Activated CD8-positive, alpha-beta memory T cell treated with anti-CD3 and anti-CD28 coated beads for 36 hours (primary cell): ENCODE results near the gene PRF1. TPM values are rescaled to one million over a fixed set of nuclear protein-coding genes. Genes with fewer than 3 reads are reported as not detected.
"Not testable (repeated sequence)": the region's sequence is repeated elsewhere in the genome, so short reads cannot be mapped to it uniquely, and the experiment has no call there.

ENCODE experiments used
- CTCF ChIA-PET: fragments of 350-600 bp; sonication (Branson Sonifier 250); formaldehyde crosslinking; loops from one replicate; lab custom pipeline; 2021; ENCODE audit warnings: antibody characterized with exemption; lab: Charles Lee
- POLR2A ChIA-PET: fragments of 350-600 bp; sonication (Branson Sonifier 250); formaldehyde crosslinking; loops from one replicate; lab custom pipeline; 2021; ENCODE audit warnings: antibody characterized with exemption; lab: Charles Lee
- total RNA-seq, 2 experiments: library from RNA; stranded (reverse); gene quantifications; one replicate each; pipeline ENCODE4 v1.2.3, GENCODE V29; 2021

PRF1 gene
- 100 to 1,000 TPM; 142 to 149 TPM for total RNA-seq

DNA sequence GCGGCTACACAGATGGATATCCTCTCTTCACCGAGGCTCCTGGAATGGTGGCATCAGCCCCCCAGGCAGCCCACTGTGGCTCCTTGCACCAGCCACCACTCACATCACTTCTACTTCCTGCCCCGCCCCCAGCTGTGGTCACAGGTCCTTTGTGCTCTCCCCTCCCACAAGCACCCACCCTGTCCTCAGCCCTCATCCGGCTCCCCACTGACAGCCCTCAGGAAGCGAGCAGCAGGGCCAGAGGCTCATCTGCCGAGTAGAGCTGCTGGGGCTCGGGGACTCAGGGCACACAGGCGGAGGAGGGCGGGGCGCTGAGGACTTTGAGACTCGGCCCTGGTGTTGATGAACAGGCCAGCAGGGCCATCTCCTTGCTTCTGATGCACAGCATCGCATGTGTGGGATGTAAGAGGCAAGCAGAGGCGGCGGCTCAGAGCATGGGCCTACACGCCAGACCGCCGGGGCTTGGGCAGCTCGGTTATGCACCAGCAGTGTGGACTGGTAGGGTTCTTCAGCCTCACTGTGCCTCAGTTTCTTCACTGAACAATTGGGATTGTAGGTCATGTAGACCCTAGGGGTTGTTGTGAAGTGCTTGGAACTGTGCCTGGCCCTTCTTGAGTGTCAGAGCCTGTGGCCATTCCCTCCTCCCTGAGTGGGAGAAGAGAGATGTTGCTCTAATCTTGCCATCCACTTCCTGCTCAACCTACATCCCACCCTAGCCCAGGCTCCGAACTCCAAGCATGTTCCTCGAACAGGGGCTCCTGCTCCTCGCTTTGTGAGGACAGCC lies at the start of gene PRF1:
TSS of gene PRF1 (minus strand) at position 77 of the 784 bp plus-strand sequence. CDS start 1,839 bp downstream, outside the sequence.
- POLR2A ChIA-PET, result interaction anchor here (1.0 to 1.4 kb wide), 4 partner anchors 11 to 44 kb away, joined by 3 to 10 read pairs (median 4); no protein-coding TSS in a partner anchor
- CTCF ChIA-PET, result interaction anchor here (1.1 to 1.4 kb wide), 2 partner anchors 44 to 156 kb away, joined by 4 read pairs; no protein-coding TSS in a partner anchor

DNA sequence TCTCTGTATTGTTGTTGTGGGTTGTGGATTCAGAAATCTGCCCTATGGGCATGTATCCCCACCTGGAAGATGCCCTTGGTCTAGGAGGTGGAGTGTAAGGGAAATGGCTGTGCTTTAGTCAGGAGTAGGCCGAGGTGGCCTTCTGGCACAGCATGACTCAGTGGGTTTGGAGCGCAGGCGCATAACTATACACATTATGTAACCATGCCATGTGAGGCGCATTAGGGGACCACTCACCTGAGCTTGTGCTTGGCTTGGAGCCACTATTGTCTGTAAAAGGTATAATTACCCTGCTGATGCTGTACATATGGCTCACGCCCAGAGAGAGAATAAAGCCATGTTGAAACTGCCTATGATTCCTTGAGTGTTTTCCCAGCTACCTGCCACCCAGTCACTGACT lies 49.1 kb upstream of the PRF1 start:
- ChIA-PET CTCF (interaction anchor here (1.2 kb wide), 1 partner anchor 101 kb away, joined by 3 read pairs; no protein-coding TSS in a partner anchor), POLR2A (no interaction called here)

DNA sequence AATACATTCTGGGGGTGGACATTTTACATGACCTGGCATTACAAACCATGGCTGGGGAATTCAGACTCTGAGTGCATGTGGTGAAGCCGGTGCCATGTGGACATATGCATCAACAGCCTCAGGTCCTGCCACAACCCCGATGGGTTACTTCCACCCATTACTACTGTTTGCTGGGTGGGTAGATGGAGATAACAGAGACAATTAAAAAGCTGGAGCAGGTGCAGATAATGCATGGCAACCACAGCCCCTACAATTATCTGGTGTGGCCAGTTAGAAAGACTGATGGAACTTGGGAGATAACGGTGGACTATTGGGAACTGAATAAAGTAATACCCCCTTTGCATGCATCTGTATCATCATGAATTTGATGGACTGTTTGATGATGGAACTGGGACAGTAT lies 48.2 kb upstream of the PRF1 start:
- ChIA-PET POLR2A (no interaction called here), CTCF (no interaction called here)

DNA sequence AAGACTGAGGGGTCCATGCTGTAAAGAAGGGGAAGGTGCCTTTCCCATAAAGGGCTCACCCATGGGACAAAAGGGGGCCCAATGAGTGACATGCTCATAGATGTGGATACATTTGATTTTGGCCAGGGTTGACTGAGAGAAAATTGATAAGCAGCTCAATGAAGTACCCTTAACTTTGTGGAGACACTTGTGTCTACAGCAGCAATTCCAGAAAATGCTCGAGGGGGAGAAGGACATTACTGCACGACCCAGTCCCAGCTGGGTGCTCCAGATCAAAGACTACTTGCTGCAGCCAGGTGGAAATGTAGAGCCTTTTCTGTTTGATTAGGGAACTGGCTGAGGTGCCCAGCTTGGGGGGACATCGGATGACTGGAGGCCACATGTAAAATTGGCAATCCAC lies 47.6 kb upstream of the PRF1 start:
- CTCF ChIA-PET, result no interaction called here
- POLR2A ChIA-PET, result no interaction called here

DNA sequence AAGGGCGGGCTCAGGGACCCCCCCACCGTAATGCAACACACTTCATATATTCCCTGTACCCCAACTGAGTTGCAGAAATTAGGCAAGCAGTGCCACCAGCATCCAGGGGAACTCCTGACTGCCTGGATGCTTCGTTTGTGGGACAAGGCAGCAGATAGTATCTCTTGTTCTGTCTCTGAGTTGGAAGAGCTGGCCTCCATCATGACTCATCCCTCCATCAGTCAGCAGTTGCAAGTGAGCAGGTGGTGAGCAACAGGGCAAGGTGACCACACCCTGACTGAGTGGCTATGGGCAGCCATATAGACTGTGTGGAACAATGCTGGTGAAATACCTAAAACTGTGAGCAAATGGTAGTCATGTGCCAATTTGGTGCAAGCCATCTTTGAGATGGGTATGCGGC lies 47.0 kb upstream of the PRF1 start:
- ChIA-PET CTCF (no interaction called here), POLR2A (no interaction called here)

DNA sequence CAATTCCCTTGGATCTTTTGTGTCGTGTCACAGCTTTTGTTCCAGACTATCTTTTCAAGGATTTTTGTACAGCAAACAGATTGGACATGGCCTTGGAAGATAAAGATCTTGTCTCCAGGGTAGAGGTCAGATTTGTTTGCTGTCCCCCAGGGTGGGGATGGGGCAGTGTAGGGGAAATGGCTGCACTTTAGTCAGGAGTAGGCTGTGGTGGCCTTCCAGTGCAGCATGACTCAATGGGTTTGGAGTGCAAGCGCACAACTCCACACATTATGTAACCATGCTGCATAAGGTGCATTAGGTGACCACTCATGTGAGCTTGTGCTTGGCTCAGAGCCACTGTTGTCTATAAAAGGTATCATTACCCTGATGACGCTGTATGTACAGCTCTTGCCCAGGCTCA lies 45.9 kb upstream of the PRF1 start:
- CTCF ChIA-PET, result no interaction called here
- POLR2A ChIA-PET, result interaction anchor here (0.6 kb wide), 1 partner anchor 687 kb away, joined by 5 read pairs; no protein-coding TSS in a partner anchor

DNA sequence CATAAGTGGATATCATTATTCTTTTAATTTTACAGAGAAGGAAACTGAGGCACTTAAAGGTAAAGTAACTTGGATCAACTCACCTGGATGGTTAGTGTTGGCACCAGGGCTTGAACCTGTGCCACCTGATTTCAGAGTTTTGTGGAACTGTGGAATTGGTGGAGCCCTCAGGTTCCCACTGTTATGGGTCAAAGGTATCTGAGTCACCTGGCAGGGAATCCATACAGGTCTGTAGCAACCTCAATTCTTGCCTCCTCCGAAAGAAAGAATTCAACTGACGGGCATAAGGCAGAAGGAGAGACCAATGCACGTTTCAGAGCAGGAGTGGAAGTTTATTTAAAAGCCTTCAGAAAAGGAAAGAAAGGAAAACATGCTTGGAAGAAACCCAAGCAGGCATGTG lies 44.5 kb upstream of the PRF1 start:
- POLR2A ChIA-PET, result no interaction called here

DNA sequence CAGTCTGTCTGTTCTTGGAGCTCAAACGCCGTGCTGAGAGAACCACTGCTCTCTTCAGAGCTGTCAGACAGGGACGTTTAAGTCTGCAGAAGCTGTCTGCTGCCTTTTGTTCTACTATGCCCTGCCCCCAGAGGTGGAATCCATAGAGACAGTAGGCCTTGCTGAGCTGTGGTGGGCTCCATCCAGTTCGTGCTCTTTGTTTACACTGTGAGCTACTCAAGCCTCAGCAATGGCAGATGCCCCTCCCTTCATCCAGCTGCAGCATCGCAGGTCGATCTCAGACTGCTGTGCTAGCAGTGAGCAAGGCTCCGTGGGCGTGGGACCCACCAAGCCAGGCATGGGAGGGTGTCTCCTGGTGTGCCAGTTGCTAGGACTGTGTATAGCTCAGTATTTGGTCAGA lies 42.4 kb upstream of the PRF1 start:
- POLR2A ChIA-PET, CTCF ChIA-PET: not testable (repeated sequence)

More for the DNA sequence above, 44.5 kb upstream of the PRF1 start:
- CTCF ChIA-PET, result no interaction called here

DNA sequence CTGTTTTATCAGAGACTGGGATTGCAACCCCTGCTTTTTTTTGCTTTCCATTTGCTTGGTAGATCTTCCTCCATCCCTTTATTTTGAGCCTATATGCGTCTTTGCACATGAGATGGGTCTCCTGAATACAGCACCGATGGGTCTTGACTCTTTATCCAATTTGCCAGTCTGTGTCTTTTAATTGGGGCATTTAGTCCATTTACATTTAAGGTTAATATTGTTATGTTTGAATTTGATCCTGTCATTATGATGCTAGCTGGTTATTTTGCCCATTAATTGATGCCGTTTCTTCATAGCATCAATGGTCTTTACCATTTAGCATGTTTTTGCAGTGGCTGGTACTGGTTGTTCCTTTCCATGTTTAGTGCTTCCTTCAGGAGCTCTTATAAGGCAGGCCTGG lies 40.7 kb upstream of the PRF1 start:
- CTCF ChIA-PET, POLR2A ChIA-PET: not testable (repeated sequence)

DNA sequence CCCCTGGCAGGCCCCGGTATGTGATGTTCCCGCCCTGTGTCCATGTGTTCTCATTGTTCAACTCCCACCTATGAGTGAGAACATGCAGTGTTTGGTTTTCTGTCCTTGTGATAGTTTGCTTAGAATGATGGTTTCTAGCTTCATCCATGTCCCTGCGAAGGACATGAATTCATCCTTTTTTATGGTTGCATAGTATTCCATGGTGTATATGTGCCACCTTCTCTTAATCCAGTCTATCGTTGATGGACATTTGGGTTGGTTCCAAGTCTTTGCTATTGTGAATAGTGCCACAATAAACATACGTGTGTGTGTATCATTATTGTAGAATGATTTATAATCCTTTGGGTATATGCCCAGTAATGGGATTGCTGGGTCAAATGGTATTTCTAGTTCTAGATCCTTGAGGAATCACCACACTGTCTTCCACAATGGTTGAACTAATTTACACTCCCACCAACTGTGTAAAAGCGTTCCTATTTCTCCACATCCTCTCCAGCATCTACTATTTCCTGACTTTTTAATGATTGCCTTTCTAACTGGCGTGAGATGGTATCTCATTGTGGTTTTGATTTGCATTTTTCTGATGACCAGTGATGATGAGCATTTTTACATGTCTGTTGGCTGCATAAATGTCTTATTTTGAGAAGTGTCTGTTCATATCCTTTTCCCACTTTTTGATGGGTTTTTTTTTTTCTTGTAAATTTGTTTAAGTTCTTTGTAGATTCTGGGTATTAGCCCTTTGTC lies 37.3 kb upstream of the PRF1 start:
- POLR2A ChIA-PET, CTCF ChIA-PET: not testable (repeated sequence)

DNA sequence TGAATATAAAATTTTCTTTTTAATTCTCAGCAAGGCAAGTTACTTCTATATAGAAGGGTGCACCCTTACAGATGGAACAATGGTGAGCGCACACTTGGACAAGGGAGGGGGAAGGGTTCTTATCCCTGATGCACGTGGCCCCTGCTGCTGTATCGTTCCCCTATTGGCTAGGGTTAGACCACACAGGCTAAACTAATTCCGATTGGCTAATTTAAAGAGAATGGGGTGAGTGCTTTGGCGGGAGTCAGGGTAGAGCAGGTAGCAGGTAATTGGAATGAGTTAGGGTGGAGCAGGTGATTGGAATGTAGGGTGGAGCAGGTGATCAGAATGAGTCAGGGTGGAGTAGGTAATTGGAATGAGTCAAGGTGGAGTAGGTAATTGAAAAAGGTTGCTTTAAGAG lies 32.0 kb upstream of the PRF1 start:
- CTCF ChIA-PET, POLR2A ChIA-PET: not testable (repeated sequence)

DNA sequence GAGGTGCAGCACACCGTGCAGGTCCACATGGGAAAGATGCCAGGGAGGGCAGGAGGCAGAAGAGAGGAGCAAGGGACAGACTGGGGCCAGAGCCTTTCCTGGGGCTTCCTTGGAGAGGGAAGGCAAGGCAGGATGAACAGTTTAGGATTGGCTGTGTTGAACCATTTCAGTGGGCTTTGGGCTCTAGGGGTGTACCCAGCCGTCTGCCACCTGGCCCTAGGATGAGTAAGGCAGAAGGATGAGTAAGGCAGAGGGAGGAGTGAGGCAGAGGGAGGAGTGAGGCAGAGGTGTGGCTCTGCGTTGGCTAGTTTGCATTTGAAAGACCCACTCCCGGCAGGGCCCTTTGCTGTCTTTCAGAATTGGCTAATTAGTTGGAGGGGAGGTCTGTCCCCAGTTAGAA lies 31.5 kb upstream of the PRF1 start:
- CTCF ChIA-PET, result no interaction called here
- POLR2A ChIA-PET, result no interaction called here

DNA sequence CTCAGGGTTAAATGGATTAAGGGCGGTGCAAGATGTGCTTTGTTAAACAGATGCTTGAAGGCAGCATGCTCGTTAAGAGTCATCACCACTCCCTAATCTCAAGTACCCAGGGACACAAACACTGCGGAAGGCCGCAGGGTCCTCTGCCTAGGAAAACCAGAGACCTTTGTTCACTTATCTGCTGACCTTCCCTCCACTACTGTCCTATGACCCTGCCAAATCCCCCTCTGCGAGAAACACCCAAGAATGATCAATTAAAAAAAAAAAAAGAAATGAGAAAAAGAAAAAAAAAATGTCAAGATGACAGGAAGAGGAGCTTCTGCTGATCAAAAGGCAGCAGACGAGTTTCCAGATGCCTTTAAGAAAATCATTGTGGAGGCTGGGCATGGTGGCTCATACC lies 29.2 kb upstream of the PRF1 start:
- CTCF ChIA-PET, POLR2A ChIA-PET: not testable (repeated sequence)

DNA sequence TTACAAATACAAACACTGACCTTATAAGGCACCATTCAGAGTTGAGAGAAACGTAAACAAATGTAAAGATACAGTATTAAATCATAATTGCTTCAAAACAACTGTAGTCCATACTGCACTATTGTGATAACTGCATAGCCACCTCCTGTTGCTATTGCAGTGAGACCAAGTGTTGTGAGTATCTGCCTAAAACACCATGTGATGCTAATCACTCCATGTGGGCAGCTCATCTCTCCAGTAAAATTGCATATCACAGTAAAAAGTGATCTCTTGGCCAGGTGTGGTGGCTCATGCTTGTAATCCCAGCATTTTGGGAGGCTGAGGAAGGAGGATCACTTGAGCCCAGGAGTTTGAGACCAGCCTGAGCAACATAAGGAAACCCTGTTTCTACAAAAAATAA lies 26.8 kb upstream of the PRF1 start:
- CTCF ChIA-PET, result no interaction called here
- POLR2A ChIA-PET, result interaction anchor here (0.6 kb wide), 1 partner anchor 48 kb away, joined by 7 read pairs; no protein-coding TSS in a partner anchor

DNA sequence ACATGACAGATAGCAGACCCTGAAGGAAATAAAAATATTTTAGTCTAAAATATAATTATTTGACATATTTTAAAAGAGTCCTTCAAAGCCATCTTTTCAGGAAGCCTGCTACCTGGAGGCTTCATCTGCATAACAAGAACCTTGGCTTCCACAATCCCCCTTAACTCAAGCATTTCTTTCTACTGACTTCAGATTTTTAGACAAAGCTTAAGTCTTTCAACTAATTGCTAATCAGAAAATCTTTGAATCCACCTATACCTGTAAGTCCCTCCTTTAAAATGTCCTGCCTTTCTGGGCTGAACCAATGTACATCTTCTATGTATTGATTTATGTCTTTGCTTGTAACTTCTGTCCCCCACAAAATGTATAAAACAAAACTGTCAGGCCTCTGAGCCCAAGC lies 23.5 kb upstream of the PRF1 start:
- ChIA-PET POLR2A (no interaction called here), CTCF (no interaction called here)

DNA sequence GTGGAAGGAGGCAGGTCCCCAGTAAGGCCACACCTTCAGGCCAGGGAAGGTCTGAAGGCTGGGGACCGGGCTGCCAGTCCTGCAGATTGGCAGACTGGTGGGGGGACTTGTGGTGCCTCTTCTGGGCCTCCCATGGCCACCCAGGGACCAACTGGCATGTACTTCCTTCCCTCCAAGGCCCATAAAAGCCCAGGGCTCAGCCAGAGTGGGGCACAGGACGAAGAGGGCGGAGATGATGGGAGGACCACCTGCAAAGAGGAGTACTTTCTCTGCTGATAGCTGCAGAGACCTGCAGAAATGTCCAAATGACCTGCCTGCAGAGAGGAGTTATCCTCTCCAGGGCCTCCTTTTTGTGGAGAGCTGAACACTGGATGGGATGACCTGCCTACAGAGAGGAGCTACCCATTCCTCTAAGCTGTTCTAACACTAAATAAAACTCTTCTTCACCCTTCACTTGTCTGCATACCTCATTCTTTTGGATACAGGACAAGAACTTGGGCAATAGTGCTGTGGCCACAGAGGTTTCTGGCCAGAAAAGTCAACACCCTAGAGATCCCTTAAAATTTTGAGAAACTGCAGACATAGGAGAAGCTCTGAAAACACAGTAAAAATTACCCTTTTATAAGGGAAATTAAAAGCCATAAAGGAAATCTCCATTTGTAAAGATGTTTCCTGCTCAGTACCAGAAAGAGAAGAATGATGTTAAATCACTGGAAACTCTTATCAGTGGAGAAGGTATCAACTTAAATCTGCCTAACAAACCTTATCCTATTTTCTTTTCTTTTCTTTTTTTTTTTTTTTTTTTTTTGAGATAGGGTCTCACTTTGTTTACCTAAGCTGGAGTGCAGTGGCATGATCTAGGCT lies 20.7 kb upstream of the PRF1 start:
- ChIA-PET CTCF (interaction anchor here (0.6 kb wide), 1 partner anchor 24 kb away, joined by 3 read pairs; no protein-coding TSS in a partner anchor), POLR2A (no interaction called here)

DNA sequence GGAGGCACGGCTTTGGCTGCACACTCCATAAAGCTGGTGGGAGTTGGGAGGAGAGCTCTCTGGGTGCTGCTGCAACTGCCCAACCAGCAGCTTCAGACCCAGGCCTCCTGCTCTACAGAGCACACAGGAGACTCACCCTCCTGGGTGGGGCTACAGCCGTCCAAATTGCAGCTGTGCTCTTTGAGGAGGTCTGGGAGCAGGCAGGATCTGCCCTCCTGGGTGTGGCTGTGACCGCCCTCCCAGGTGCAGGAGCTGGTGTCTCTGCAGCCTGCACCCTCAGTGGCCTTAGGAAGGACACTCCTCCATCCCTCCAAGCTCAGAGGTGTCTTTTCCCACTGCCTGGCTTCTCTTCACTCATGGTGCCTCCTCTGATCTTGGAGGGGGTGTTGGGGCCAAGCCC lies 20.0 kb upstream of the PRF1 start:
- CTCF ChIA-PET, result interaction anchor here (0.6 to 0.7 kb wide), 2 partner anchors 22 to 297 kb away, joined by 3 read pairs; no protein-coding TSS in a partner anchor
- POLR2A ChIA-PET, result no interaction called here

DNA sequence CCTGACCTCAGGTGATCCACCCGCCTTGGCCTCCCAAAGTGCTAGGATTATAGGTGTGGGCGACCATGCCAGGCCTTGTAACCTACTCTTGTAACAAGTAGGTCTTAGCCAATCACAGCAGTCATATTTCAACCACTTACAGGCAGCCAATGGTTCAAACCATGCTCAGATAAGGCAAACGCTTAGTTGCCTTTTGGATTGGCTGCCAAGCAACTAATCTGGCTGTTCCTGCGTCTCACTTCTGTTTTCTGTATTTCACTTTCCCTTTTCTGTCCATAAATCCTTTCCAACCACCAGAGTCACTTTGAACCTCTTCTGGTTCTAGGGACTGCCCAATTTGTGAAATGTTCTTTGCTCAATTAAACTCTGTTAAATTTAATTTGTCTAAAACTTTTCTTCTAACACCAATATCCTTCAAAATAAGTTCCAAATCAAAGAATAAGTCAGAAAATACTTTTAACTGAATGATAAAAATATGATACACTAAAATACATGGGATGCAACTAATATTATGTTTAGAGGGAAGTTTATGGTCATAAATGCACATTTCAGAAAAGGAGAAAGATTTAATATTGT lies 19.1 kb upstream of the PRF1 start:
- ChIA-PET CTCF (no interaction called here), POLR2A (no interaction called here)

DNA sequence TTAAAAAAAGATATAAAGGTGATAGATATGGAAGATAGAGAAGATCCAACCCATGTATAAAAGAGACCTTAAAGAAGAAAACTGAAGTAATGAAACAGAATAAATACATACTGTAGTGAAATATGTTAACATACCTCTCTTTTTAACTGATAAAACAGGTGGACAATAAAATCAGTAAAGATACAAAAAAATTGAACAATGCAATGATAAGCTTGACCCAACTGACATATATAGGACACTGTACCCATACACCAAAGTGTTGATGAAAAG lies 17.4 kb upstream of the PRF1 start:
- ChIA-PET POLR2A (interaction anchor here (0.5 to 0.7 kb wide), 2 partner anchors 22 to 153 kb away, joined by 3 read pairs; no protein-coding TSS in a partner anchor), CTCF (interaction anchor here (0.6 to 2.8 kb wide), 5 partner anchors 25 to 140 kb away, joined by 3 to 12 read pairs (median 3); no protein-coding TSS in a partner anchor)
